Mesenteric fat pad (tissue), 1 donor: Measurements from ENCODE around the gene GPRC5C. TPM values are rescaled to one million over a fixed set of nuclear protein-coding genes. Genes with fewer than 3 reads are reported as not detected.

Experiments used
- DNase-seq: peaks from one replicate; pipeline ENCODE4 v3.0.0-alpha.2; 2020; ENCODE audit warnings: low spot score
- long read RNA-seq: library from polyadenylated mRNA; unstranded; transcript quantifications from one replicate; pipeline ENCODE4 v2.0.0, GENCODE V29; 2020
- total RNA-seq: library from RNA; stranded (reverse); fragmentation: NEBNext Ultra II Directional; extraction: Animal tissue kit (Norgen Biotek cat#: 25700); gene quantifications from one replicate; pipeline ENCODE4 v1.2.1, GENCODE V29; 2021
- donor health status: DM: yes; HTN: yes; CAD: no.

Gene GPRC5C, protein sequence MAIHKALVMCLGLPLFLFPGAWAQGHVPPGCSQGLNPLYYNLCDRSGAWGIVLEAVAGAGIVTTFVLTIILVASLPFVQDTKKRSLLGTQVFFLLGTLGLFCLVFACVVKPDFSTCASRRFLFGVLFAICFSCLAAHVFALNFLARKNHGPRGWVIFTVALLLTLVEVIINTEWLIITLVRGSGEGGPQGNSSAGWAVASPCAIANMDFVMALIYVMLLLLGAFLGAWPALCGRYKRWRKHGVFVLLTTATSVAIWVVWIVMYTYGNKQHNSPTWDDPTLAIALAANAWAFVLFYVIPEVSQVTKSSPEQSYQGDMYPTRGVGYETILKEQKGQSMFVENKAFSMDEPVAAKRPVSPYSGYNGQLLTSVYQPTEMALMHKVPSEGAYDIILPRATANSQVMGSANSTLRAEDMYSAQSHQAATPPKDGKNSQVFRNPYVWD
- 17.9 TPM for total RNA-seq
- long read RNA-seq, transcript GPRC5C-202 (4 exons, 2,988 nt) = major isoform, 30 of 65 reads
- long read RNA-seq, partial matches to known transcripts = 26 of 65 reads
- long read RNA-seq, other reads (novel, unspliced or antisense) = 7 of 65 reads

DNA sequence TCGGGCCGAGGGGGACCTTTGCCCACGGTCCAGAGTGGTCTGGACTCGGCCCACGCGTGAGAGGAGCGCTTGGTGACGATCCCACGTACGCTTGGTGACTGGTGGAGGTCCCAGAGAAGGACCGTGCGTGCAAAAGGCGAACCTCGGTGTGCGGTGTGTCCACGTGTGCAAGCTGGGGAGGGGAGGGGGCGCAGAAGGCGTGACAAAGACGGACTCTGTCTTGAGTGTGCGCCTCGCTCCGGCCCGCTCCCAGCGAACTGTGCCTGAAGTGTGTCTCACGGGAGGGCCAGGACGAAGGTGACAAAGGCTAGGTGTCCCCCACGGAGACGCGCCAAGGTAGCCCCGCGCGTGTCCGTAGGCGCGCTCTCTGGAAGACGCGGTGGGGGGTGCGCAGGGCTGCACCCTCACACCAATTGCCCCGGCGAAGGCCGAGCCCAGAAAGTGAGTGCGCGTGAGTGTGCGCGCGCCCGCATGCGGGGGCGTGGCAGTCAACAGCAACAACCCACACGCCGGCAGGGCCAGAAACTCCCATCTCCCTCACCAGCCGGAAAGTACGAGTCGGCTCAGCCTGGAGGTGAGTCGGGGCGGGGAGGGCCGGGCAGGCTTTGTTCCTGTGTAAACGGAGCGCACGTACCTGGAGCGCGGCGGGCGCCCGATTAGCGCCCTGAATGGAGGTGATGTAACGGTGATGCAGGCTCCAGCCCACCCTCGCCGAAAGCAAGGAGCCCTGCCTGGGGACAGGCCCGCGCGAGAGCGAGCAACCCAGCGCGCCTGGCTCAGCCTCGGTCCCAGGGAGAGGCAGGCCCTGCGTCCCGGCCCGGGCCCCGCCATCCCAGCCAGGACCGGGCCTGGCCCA lies at the start of gene GPRC5C:
GPRC5C (plus strand) TSS at position 521 of the 856 bp plus-strand sequence. CDS start 7,689 bp downstream, outside the sequence.
- DNase-seq = no peak

GRCh38 chr17:74383141-74383540 lies 48.7 kb upstream of the GPRC5C start:
- no peak for DNase-seq

DNA sequence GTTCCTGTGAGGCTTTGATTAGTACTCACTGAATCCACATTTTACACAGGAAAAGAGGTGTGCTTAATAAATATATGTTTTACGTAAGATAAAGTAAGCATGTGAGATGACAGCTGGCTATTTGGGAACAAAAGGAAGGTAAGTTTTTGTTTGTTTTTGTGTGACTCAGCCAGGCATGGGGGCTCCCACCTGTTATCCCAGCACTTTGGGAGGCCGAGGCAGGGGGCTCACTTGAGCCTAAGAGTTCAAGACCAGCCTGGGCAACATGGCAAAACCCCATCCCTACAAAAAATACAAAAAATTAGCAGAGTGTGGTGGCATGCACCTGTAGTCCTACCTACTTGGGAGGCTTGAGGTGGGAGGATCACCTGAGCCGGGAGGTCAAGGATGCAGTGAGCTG lies 46.7 kb upstream of the GPRC5C start:
- no peak for DNase-seq

GRCh38 chr17:74386386-74386785 lies 45.5 kb upstream of the GPRC5C start:
- no peak for DNase-seq

GRCh38 chr17:74387365-74388218 lies 44.3 kb upstream of the GPRC5C start:
- no peak for DNase-seq

DNA sequence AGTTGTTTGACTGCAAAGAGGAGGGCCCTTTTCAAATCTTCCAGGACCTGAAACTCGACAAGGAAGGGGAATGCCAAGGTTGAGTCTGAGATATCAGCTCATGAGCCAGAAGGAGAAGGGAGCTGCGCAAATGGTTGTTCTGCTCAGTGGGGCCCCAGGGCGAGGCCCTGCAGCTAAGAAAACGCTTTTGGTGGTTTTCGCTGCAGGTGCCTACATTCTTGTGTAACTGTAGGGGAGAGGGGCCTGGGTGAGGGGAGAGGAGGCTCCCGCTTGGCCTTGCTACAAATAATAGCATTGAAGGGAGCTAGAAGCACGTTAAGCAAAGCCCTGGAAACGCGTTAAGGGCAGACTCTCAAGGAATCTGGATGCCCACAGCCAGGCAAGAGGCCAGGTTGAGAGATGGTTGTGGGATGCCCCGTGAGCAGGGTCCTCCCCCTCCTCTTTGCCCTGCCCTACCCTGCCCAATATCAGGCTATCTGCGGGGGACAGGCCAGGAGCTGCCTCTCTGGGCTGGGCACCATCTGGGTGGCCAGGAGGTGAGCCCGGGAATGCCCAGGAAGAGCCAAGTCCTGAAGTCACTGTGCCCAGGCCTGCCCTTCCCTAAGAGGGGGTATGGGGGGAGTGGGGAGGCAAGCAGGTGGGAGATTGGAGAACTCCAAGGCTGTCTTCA lies 42.7 kb upstream of the GPRC5C start:
- no peak for DNase-seq

DNA sequence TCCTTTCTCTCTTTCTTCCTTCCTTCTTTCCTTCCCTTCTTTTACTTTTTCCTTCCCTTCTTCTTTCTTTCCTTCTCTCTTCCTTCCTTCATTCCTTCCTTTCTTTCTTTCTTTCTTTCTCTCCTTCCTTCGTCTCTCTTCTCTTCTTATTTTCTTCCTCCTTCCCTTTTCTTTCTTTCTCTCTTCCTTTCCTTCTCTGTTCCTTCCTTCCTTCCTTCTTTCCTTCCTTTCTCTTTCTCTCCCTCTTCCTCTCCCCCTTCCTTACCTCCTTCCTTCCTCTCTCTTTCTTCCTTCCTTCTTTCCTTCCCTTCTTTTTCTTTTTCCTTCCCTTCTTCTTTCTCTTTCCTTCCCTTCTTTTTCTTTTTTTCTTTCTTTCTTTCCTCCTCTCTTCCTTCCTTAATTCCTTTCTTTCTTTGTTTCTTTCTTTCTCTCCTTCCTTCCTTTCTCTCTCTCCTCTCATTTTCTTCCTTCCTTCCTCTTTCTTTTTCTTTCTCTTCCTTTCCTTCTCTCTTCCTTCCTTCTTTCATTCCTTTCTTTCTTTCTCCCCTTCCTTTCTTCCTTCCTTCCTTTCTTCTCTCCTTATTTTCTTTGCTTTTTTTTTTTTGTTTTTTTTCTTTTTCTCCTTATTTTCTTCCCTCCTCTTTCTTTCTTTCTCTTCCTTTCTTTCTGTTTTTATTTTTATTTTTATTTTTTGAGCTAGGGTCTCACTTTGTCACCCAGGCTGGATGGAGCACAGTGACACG lies 41.8 kb upstream of the GPRC5C start:
- no peak for DNase-seq

- no peak for DNase-seq
Measured at GRCh38 chr17:74390680-74391653, 40.9 kb upstream of the GPRC5C start.

GRCh38 chr17:74391771-74392170 lies 40.1 kb upstream of the GPRC5C start:
- no peak for DNase-seq

GRCh38 chr17:74392848-74393247 lies 39.0 kb upstream of the GPRC5C start:
- no peak for DNase-seq

DNA sequence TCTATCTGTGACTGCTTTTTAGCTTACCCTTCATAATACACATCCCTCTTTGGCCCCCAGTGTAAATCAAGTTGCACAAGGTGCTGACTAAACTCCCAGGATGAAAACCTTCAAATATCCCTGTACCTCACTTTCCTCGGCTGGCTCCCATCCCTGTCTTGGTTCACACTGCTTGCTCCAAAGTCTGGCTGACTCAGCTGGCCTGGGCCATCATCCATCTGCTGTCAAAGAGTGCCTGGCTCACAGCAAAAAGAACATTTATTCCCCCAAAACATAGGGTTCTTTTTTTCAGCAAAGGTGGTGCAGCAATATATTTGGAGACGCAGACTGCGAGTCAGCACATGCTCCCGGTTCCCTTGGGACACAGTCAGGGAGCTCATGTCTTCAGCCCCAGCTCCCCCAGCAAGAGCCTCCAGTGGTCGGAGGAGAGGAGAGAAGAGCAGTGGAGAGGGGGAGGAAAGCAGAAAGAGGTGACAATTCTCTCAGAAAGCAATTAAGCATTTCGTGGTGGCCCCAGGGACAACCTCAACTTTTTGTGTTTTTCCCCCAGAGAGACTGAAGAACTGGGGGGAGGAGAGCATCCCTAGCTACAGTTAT lies 38.4 kb upstream of the GPRC5C start:
- no peak for DNase-seq

GRCh38 chr17:74394275-74394950 lies 37.5 kb upstream of the GPRC5C start:
- DNase-seq = no peak

- DNase-seq = no peak
Measured at GRCh38 chr17:74394977-74395376, 36.9 kb upstream of the GPRC5C start.

GRCh38 chr17:74396567-74396966 lies 35.3 kb upstream of the GPRC5C start:
- no peak for DNase-seq

DNA sequence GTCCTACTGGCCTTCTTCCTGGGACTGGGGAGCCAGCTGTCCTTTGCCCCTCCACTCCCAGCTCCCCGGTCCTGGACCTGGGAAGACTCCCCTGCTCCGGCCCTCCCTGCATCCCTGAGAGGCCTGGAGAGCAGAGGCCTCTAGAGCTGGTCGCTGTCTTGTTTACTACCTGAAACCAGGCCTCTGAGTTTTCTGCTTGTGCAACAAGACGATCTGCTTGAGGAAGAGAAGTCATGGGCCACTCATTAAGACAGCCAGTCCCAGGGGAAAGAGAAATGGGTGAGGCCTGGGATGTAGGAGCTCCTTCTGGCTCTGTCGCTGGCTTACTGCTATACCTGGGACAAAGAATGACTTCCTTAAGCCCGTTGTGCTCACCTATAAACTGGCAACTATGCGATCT lies 29.8 kb upstream of the GPRC5C start:
- DNase-seq = no peak

GRCh38 chr17:74403512-74404137 lies 28.3 kb upstream of the GPRC5C start:
- no peak for DNase-seq

- DNase-seq = no peak
Measured at GRCh38 chr17:74404218-74404617, 27.7 kb upstream of the GPRC5C start.
